SK-N-SH treated with all-trans-retinoic acid at 6 μM for 48 hours (cell line): ENCODE measurements around the gene TRIM34.
"Not testable (repeated sequence)": the region's sequence is repeated elsewhere in the genome, so short reads cannot be mapped to it uniquely, and the experiment has no call there.

Source experiments
- CSDC2 ChIP-seq: fragments of 250-450 bp; sonication (Bioruptor Pico); IDR thresholded peaks from 2 replicates; pipeline ENCODE4 v1.5.0; 2020; ENCODE audit warnings: mild to moderate bottlenecking, moderate library complexity
- GLIS3 ChIP-seq: fragments of 250-450 bp; sonication (Bioruptor Pico); IDR thresholded peaks from 2 replicates; pipeline ENCODE4 v1.5.0; 2020; ENCODE audit warnings: mild to moderate bottlenecking, moderate library complexity
- RARB ChIP-seq: fragments of 250-450 bp; sonication (Bioruptor Pico); IDR thresholded peaks from 2 replicates; pipeline ENCODE4 v1.8.0; 2021; ENCODE audit warnings: mild to moderate bottlenecking, moderate library complexity
- SNAI2 ChIP-seq: fragments of 250-450 bp; sonication (Bioruptor Pico); IDR thresholded peaks from 2 replicates; pipeline ENCODE4 v1.5.0; 2020; ENCODE audit warnings: mild to moderate bottlenecking, moderate library complexity
- TCF4 ChIP-seq: fragments of 250-450 bp; sonication (Bioruptor Pico); IDR thresholded peaks from 2 replicates; pipeline ENCODE4 v1.8.0; 2021; ENCODE audit warnings: mild to moderate bottlenecking, moderate library complexity, borderline replicate concordance
- TOX ChIP-seq: fragments of 250-450 bp; sonication (Bioruptor Pico); IDR thresholded peaks from 2 replicates; pipeline ENCODE4 v1.8.0; 2021; ENCODE audit warnings: mild to moderate bottlenecking, moderate library complexity, borderline replicate concordance
- ZC3H10 ChIP-seq: fragments of 250-450 bp; sonication (Bioruptor Pico); IDR thresholded peaks from 2 replicates; pipeline ENCODE4 v1.5.1; 2021; ENCODE audit warnings: mild to moderate bottlenecking, moderate library complexity
- ZFP3 ChIP-seq: fragments of 250-450 bp; sonication (Bioruptor Pico); IDR thresholded peaks from 2 replicates; pipeline ENCODE4 v1.5.0; 2020; ENCODE audit warnings: mild to moderate bottlenecking, moderate library complexity
- ZNF565 ChIP-seq: fragments of 450-650 bp; formaldehyde crosslinking; conservative IDR thresholded peaks from 2 replicates; pipeline ENCODE4 v1.5.0; 2020; ENCODE audit warnings: low read depth, mild to moderate bottlenecking, moderate library complexity
- ZNF70 ChIP-seq: fragments of 450-650 bp; formaldehyde crosslinking; IDR thresholded peaks from 2 replicates; pipeline ENCODE4 v1.5.0; 2020; ENCODE audit warnings: mild to moderate bottlenecking, moderate library complexity
- ZNF8 ChIP-seq: fragments of 450-650 bp; formaldehyde crosslinking; IDR thresholded peaks from 2 replicates; pipeline ENCODE4 v1.5.0; 2020; ENCODE audit warnings: mild to moderate bottlenecking, moderate library complexity

DNA sequence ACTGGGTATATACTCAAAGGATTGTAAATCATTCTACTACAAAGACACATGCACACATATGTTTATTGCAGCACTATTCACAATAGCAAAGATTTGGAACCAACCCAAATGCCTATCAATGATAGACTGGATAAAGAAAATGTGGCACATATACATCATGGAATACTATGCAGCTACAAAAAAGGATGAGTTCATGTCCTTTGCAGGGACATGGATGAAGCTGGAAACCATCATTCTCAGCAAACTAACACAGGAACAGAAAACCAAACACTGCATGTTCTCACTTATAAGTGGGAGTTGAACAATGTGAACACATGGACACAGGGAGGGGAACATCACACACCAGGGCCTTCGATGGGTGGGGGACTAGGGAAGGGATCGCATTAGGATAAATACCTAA lies 32.2 kb downstream of the TRIM34 start:
- TF ChIP-seq ZFP3 (CRISPR knock-in tag); RARB; ZNF565 (CRISPR knock-in tag); TCF4 (CRISPR knock-in tag); ZNF70 (CRISPR knock-in tag); TOX; SNAI2 (CRISPR knock-in tag); ZC3H10; CSDC2 (CRISPR knock-in tag); ZNF8 (CRISPR knock-in tag); GLIS3 (CRISPR knock-in tag): not testable (repeated sequence)
